Measurements from ENCODE around the gene MYRFL. TPM values are rescaled to one million over a fixed set of nuclear protein-coding genes. Genes with fewer than 3 reads are reported as not detected.

MYRFL gene
- total RNA-seq, 1 donor from 2014 or later, result not detected

- H3K27me3 ChIP-seq (ENCODE audit: low read depth), result no peaks in the 10 kb centered on the region
- ATAC-seq (no peak), DNase-seq (no peak)
- no peaks in the 10 kb centered on the region for H3K9me3 ChIP-seq
- no peak overlapping the region for H3K4me3 ChIP-seq
- TF ChIP-seq CTCF (IDR thresholded peaks at IDR 0.05), result no peak
- H3K4me1 ChIP-seq, result peaks cover 4% of the 10 kb centered on the region
- intact Hi-C loops (cut with DNase I), result no loop called here
- H3K36me3 ChIP-seq, result no peaks in the 10 kb centered on the region
- H3K27ac ChIP-seq, result no peak overlapping the region
These were observed 79.8 kb downstream of the MYRFL start for GRCh38 chr12:69904777-69905176.

GRCh38 chr12:69905801-69906200, 80.8 kb downstream of the MYRFL start:
- Histone ChIP-seq H3K9me3 (no peaks in the 10 kb centered on the region), H3K27me3 (ENCODE audit: low read depth) (no peaks in the 10 kb centered on the region), H3K4me1 (peaks cover 2% of the 10 kb centered on the region), H3K36me3 (no peaks in the 10 kb centered on the region), H3K27ac (no peak overlapping the region), H3K4me3 (no peak overlapping the region)
- ATAC-seq (no peak), DNase-seq (no peak)
- no peak for TF ChIP-seq CTCF (IDR thresholded peaks at IDR 0.05)
- intact Hi-C loops (cut with DNase I), result no loop called here

GRCh38 chr12:69906411-69907216, 81.6 kb downstream of the MYRFL start:
- no peaks in the 10 kb centered on the region for H3K9me3 ChIP-seq
- TF ChIP-seq CTCF (IDR thresholded peaks at IDR 0.05), result no peak
- H3K4me3 ChIP-seq, result no peak overlapping the region
- intact Hi-C loops (cut with DNase I), result no loop called here
- peak in 1 of 2 donors; percentile 75 for ATAC-seq
- H3K4me1 ChIP-seq, result no peaks in the 10 kb centered on the region
- no peaks in the 10 kb centered on the region for H3K36me3 ChIP-seq
- no peaks in the 10 kb centered on the region for H3K27me3 ChIP-seq (ENCODE audit: low read depth)
- DNase-seq, result no peak
- H3K27ac ChIP-seq, result no peak overlapping the region

- no peak overlapping the region for H3K27ac ChIP-seq
- ATAC-seq, result peak in 1 of 2 donors; percentile 59
These were observed 83.2 kb downstream of the MYRFL start for GRCh38 chr12:69908203-69908602.

GRCh38 chr12:69910694-69911093, 85.7 kb downstream of the MYRFL start:
- no peaks in the 10 kb centered on the region for H3K27me3 ChIP-seq (ENCODE audit: low read depth)
- H3K9me3 ChIP-seq, result no peaks in the 10 kb centered on the region
- intact Hi-C loops (cut with DNase I), result no loop called here
- H3K4me1 ChIP-seq, result no peaks in the 10 kb centered on the region
- H3K36me3 ChIP-seq, result no peaks in the 10 kb centered on the region
- no peak for ATAC-seq
- H3K27ac ChIP-seq, result no peak overlapping the region
- no peak for TF ChIP-seq CTCF (IDR thresholded peaks at IDR 0.05)
- DNase-seq, result no peak
- H3K4me3 ChIP-seq, result no peak overlapping the region

More at GRCh38 chr12:69908203-69908602, 83.2 kb downstream of the MYRFL start:
- no peaks in the 10 kb centered on the region for H3K36me3 ChIP-seq
- no peaks in the 10 kb centered on the region for H3K27me3 ChIP-seq (ENCODE audit: low read depth)
- H3K9me3 ChIP-seq, result no peaks in the 10 kb centered on the region
- no peak for TF ChIP-seq CTCF (IDR thresholded peaks at IDR 0.05)
- H3K4me1 ChIP-seq, result no peaks in the 10 kb centered on the region
- H3K4me3 ChIP-seq, result no peak overlapping the region
- DNase-seq, result no peak
- intact Hi-C loops (cut with DNase I), result no loop called here

Data from lower lobe of right lung (tissue), 2 donors.